ENCODE data around the gene DNAJB13.

GRCh38 chr11:73916435-73916834, 34.4 kb upstream of the DNAJB13 start:
- TF ChIP-seq CTCF (IDR thresholded peaks at IDR 0.05) (no peak), POLR2A (IDR thresholded peaks at IDR 0.05) (no peak)

Data from lower leg skin (tissue), 3 donors.